NCI-H128 (cell line): Measurements from ENCODE around the gene ADAMTSL2.

Source experiments
- DNase-seq: peaks from one replicate; lab custom pipeline; 2025; ENCODE audit not compliant: unreplicated experiment; lab: John Stamatoyannopoulos, UW

ADAMTSL2 gene

GRCh38 chr9:133618726-133619125 is 84.2 kb downstream of the ADAMTSL2 start:
- DNase-seq = no peak

GRCh38 chr9:133619791-133620190 is 85.3 kb downstream of the ADAMTSL2 start:
- DNase-seq = no peak

- no peak for DNase-seq
These were observed 87.3 kb downstream of the ADAMTSL2 start for GRCh38 chr9:133621725-133622267.

- DNase-seq = no peak
These were observed 88.1 kb downstream of the ADAMTSL2 start for GRCh38 chr9:133622555-133622954.
